GM18873 (cell line): ENCODE measurements around the gene CREB3L2.
"Not testable (repeated sequence)": the region's sequence is repeated elsewhere in the genome, so short reads cannot be mapped to it uniquely, and the experiment has no call there.

Source experiments
- ATAC-seq: cut with Tn5 transposase; IDR thresholded peaks from one replicate; pipeline ENCODE4 v1.9.1; 2021; ENCODE audit warnings: mild to moderate bottlenecking, moderate library complexity, moderate number of reproducible peaks; ENCODE audit not compliant: unreplicated experiment, low FRiP score

Gene CREB3L2

GRCh38 chr7:137940218-137940617, 61.7 kb downstream of the CREB3L2 start:
- ATAC-seq, result no peak

- ATAC-seq, result no peak
Measured at GRCh38 chr7:137937202-137937560, 64.7 kb downstream of the CREB3L2 start.

- no peak for ATAC-seq
Measured at GRCh38 chr7:137936509-137937201, 65.2 kb downstream of the CREB3L2 start.

GRCh38 chr7:137935884-137936508, 65.9 kb downstream of the CREB3L2 start:
- ATAC-seq, result no peak

GRCh38 chr7:137934941-137935883, 66.7 kb downstream of the CREB3L2 start:
- ATAC-seq, result peak; percentile 96

- ATAC-seq, result no peak
Measured at GRCh38 chr7:137934176-137934826, 67.6 kb downstream of the CREB3L2 start.

- no peak for ATAC-seq
Measured at GRCh38 chr7:137933270-137934017, 68.4 kb downstream of the CREB3L2 start.

- ATAC-seq, result no peak
Measured at GRCh38 chr7:137932881-137933269, 69.0 kb downstream of the CREB3L2 start.

- ATAC-seq, result no peak
Measured at GRCh38 chr7:137931823-137932222, 70.1 kb downstream of the CREB3L2 start.

- no peak for ATAC-seq
Measured at GRCh38 chr7:137930581-137930980, 71.3 kb downstream of the CREB3L2 start.

- no peak for ATAC-seq
Measured at GRCh38 chr7:137928626-137929025, 73.3 kb downstream of the CREB3L2 start.

GRCh38 chr7:137927386-137927785, 74.5 kb downstream of the CREB3L2 start:
- no peak for ATAC-seq

GRCh38 chr7:137926206-137926605, 75.7 kb downstream of the CREB3L2 start:
- not testable (repeated sequence) for ATAC-seq

- no peak for ATAC-seq
Measured at GRCh38 chr7:137925754-137926153, 76.1 kb downstream of the CREB3L2 start.

GRCh38 chr7:137925091-137925490, 76.8 kb downstream of the CREB3L2 start:
- ATAC-seq, result no peak

GRCh38 chr7:137923380-137923779, 78.5 kb downstream of the CREB3L2 start:
- no peak for ATAC-seq

- ATAC-seq, result no peak
Measured at GRCh38 chr7:137920637-137921399, 81.1 kb downstream of the CREB3L2 start.

- ATAC-seq, result no peak
Measured at GRCh38 chr7:137919987-137920386, 81.9 kb downstream of the CREB3L2 start.

- no peak for ATAC-seq
Measured at GRCh38 chr7:137916980-137917645, 84.8 kb downstream of the CREB3L2 start.
